GM12878 (cell line): Measurements from ENCODE around the gene HEYL. TPM values are rescaled to one million over a fixed set of nuclear protein-coding genes. Genes with fewer than 3 reads are reported as not detected.

Experiments
- ATAC-seq: fragments of 200-7000 bp; cut with Tn5 transposase; 3 replicates; pipeline ENCODE4 v1.9.1; 2020; ENCODE audit warnings: mild to moderate bottlenecking, moderate library complexity
- BruUV-seq: library from RNA; stranded (reverse); fragments of 400-500 nt; replicated peaks from 2 replicates; lab custom pipeline; 2021; lab: Mats Ljungman, UMichigan
- CTCF ChIA-PET: fragments of 300-600 bp; sonication (Branson Sonifier 250); formaldehyde crosslinking; extraction: SDS; loops from one replicate; lab custom pipeline; 2021; ENCODE audit warnings: inconsistent platforms; lab: Yijun Ruan, JAX
- POLR2A ChIA-PET: fragments of 350-600 bp; formaldehyde crosslinking; extraction: SDS; loops from one replicate; lab custom pipeline; 2021; ENCODE audit warnings: inconsistent platforms; lab: Charles Lee
- RAD21 ChIA-PET: fragments of 300-600 bp; sonication (Branson Sonifier 250); formaldehyde crosslinking; loops from one replicate; lab custom pipeline; 2023; ENCODE audit warnings: antibody characterized with exemption; ENCODE audit not compliant: unreplicated experiment; lab: Charles Lee
- SMC1A ChIA-PET: fragments of 300-600 bp; sonication (Branson Sonifier 250); formaldehyde crosslinking; loops from one replicate; lab custom pipeline; 2023; ENCODE audit not compliant: unreplicated experiment, uncharacterized antibody; lab: Charles Lee
- DNase-seq: peaks from one replicate; pipeline ENCODE4 v3.0.0-alpha.2; 2011; ENCODE audit warnings: low read depth, low spot score
- FAIRE-seq: peaks from 3 replicates; lab custom pipeline; 2011; peaks lifted over from hg19 to GRCh38; lab: Jason Lieb, UNC
- H2AFZ ChIP-seq: 2 replicates; pipeline ENCODE4 v1.6.0; 2011; ENCODE audit warnings: low read depth, low read length, control low read depth; ENCODE audit not compliant: control insufficient read depth
- H3K27ac ChIP-seq: 2 replicates; pipeline ENCODE4 v1.5.1; 2011; ENCODE audit warnings: control low read depth; ENCODE audit not compliant: control insufficient read depth, insufficient read depth
- H3K27me3 ChIP-seq, 2 experiments: replicated peaks in 1 of 2; 2 replicates each; pipeline versions ENCODE4 v1.6.0 to v1.6.1; 2011; ENCODE audit warnings: low read length in 1 of 2; ENCODE audit not compliant: control insufficient read depth in 2 of 2, insufficient read depth in 2 of 2
- H3K36me3 ChIP-seq, 2 experiments: 2 replicates each; pipeline ENCODE4 v1.5.1; 2011; ENCODE audit warnings: low read length in 1 of 2; ENCODE audit not compliant: control insufficient read depth in 2 of 2, insufficient read depth in 2 of 2
- H3K4me1 ChIP-seq: 2 replicates; pipeline ENCODE4 v1.6.1; 2011; ENCODE audit warnings: mild to moderate bottlenecking, low read length, moderate library complexity, mixed read lengths; ENCODE audit not compliant: control insufficient read depth, insufficient read depth
- H3K4me2 ChIP-seq: 2 replicates; pipeline ENCODE4 v1.6.0; 2011; ENCODE audit warnings: control low read depth; ENCODE audit not compliant: control insufficient read depth, insufficient read depth
- H3K4me3 ChIP-seq: fragments of 200-600 bp; sonication (generic); 2 replicates; pipeline ENCODE4 v1.5.1; 2016
- H3K79me2 ChIP-seq: 2 replicates; pipeline ENCODE4 v1.6.0; 2011; ENCODE audit warnings: low read length; ENCODE audit not compliant: control insufficient read depth, insufficient read depth
- H3K9ac ChIP-seq: 2 replicates; pipeline ENCODE4 v1.8.0; 2011; ENCODE audit warnings: low read length, control low read depth, mixed read lengths; ENCODE audit not compliant: control insufficient read depth, insufficient read depth
- H3K9me3 ChIP-seq: replicated peaks from 3 replicates; pipeline ENCODE4 v1.5.1; 2011; ENCODE audit warnings: mild to moderate bottlenecking, low read length; ENCODE audit not compliant: control insufficient read depth, insufficient read depth
- H4K20me1 ChIP-seq: 2 replicates; pipeline ENCODE4 v1.6.0; 2011; ENCODE audit not compliant: control insufficient read depth, insufficient read depth
- BHLHE40 ChIP-seq, 2 experiments: fragments of 450-650 bp in 1 of 2; IDR thresholded peaks; 2 replicates each; pipeline ENCODE4 v1.6.1; 2011 to 2017; ENCODE audit warnings: low read depth in 2 of 2, borderline replicate concordance in 1 of 2, improper control_type of control experiment in 1 of 2, low read length in 1 of 2, mild to moderate bottlenecking in 1 of 2
- BMI1 ChIP-seq: fragments of 450-650 bp; IDR thresholded peaks from 2 replicates; pipeline ENCODE4 v1.6.1; 2016; ENCODE audit warnings: mild to moderate bottlenecking, moderate library complexity, borderline replicate concordance
- CBX3 ChIP-seq: fragments of 200-600 bp; sonication (generic); IDR thresholded peaks from 2 replicates; pipeline ENCODE4 v1.6.1; 2016; ENCODE audit warnings: low read depth, borderline replicate concordance
- EGR1 ChIP-seq, 2 experiments: IDR thresholded peaks; 1 replicate in 1 of 2; 2 replicates in 1 of 2; pipeline ENCODE4 v1.6.1; 2011 to 2012; ENCODE audit warnings: low read depth in 2 of 2, low read length in 2 of 2, borderline replicate concordance in 1 of 2, mild to moderate bottlenecking in 1 of 2, moderate library complexity in 1 of 2
- GABPA ChIP-seq: IDR thresholded peaks from 2 replicates; pipeline ENCODE4 v1.6.1; 2014; ENCODE audit warnings: antibody characterized with exemption, low read depth, mild to moderate bottlenecking, inconsistent platforms
- HDAC2 ChIP-seq: fragments of 200-600 bp; sonication (generic); IDR thresholded peaks from 2 replicates; pipeline ENCODE4 v1.6.1; 2017
- HDGF ChIP-seq: fragments of 450-650 bp; IDR thresholded peaks from 2 replicates; pipeline ENCODE4 v1.6.1; 2016; ENCODE audit warnings: antibody characterized with exemption
- MAX ChIP-seq: IDR thresholded peaks from 2 replicates; pipeline ENCODE4 v1.6.1; 2012; ENCODE audit warnings: low read depth, low read length, improper control_type of control experiment
- NFYA ChIP-seq: IDR thresholded peaks from 2 replicates; pipeline ENCODE4 v1.6.1; 2011; ENCODE audit warnings: low read depth, mild to moderate bottlenecking, low read length, improper control_type of control experiment, borderline replicate concordance
- POLR2AphosphoS5 ChIP-seq: IDR thresholded peaks from 2 replicates; pipeline ENCODE4 v1.6.1; 2011; ENCODE audit warnings: mild to moderate bottlenecking, low read length, inconsistent platforms
- SMC3 ChIP-seq: IDR thresholded peaks from 2 replicates; pipeline ENCODE4 v1.6.1; 2011; ENCODE audit warnings: low read length, improper control_type of control experiment, borderline replicate concordance
- STAT3 ChIP-seq: IDR thresholded peaks from 2 replicates; pipeline ENCODE4 v1.6.1; 2011; ENCODE audit warnings: low read depth, low read length, improper control_type of control experiment
- ZNF274 ChIP-seq: IDR thresholded peaks from one replicate; pipeline ENCODE4 v1.8.0; 2011; ENCODE audit not compliant: insufficient read length, insufficient read depth
- WGBS: methylation state at CpG from one replicate; pipeline ENCODE4 v1.1.6; 2016; ENCODE audit warnings: low lambda C conversion rate; ENCODE audit not compliant: insufficient replicate concordance, insufficient coverage; ENCODE audit errors: missing lambda C conversion rate; 5-methylcytosine and 5-hydroxymethylcytosine counted together
- in situ Hi-C: fragments of 300-500 bp; cut with MboI; formaldehyde crosslinking; loops from 9 replicates; pipeline ENCODE4 v1.14.3; 2018; ENCODE audit warnings: mixed read lengths
- intact Hi-C: fragments of 100-400 bp; cut with micrococcal nuclease; formaldehyde crosslinking; loops from one replicate; pipeline ENCODE4 v1.14.2; 2022; ENCODE audit not compliant: unreplicated experiment
- polyA plus RNA-seq, 11 experiments: library from polyadenylated mRNA; depleted of rRNA in 4 of 11; unstranded in 6 of 11; stranded (reverse) in 5 of 11; fragments of >200 nt; fragmentation: Nextera tagmentation in 4 of 11; fragmentation: Illumina TruSeq in 1 of 11; extraction: Ambion mirVana in 4 of 11; extraction: Trizol in 1 of 11; gene quantifications; 1 replicate in 1 of 11; 2 replicates in 10 of 11; pipeline versions ENCODE4 v1.2.1 to v1.2.3, GENCODE V29; 2011 to 2016; ENCODE audit warnings: inconsistent platforms in 2 of 11, missing spikeins in 2 of 11, low read depth in 1 of 11
- total RNA-seq, 4 experiments: library from RNA; depleted of rRNA in 3 of 4; stranded (reverse); fragments of >200 nt in 3 of 4; fragmentation: Illumina TruSeq in 1 of 4; extraction: Trizol in 1 of 4; gene quantifications; 2 replicates each; pipeline versions ENCODE4 v1.2.1 to v1.2.3, GENCODE V29; 2013 to 2021

HEYL gene
- total and polyA plus RNA-seq, 10 of the 15 experiments (the other 5 are each of a cell fraction or from before 2014, with no cell fraction given): under 0.01 to 0.04 TPM; not detected in 8

GRCh38 chr1:39635871-39636210 is 3.6 kb downstream of the HEYL start:
- RAD21 ChIA-PET: no interaction called here
- intact Hi-C loops: no loop called here

GRCh38 chr1:39635205-39635870 is 4.1 kb downstream of the HEYL start:
- WGBS: 47% methylated on average over 12 of the region's 12 CpGs
- Histone ChIP-seq H3K4me3 (no peak overlapping the region), H3K27ac (no peak overlapping the region), H3K79me2 (no peaks in the 10 kb centered on the region), H4K20me1 (no peaks in the 10 kb centered on the region), H3K9ac (no peak overlapping the region), H3K36me3 (no peaks in the 10 kb centered on the region), H3K4me1 (peaks cover 3% of the 10 kb centered on the region; the same call in 1 of the 2 replicates), H3K4me2 (no peak overlapping the region), H3K9me3 (no peaks in the 10 kb centered on the region), H3K27me3 (peaks cover 2 to 20% of the 10 kb centered on the region in 2 experiments; a peak in 3 of 4 replicates), H2AFZ (no peak overlapping the region)
- no TSS peak for BruUV-seq
- ATAC-seq: no peak
- ChIA-PET RAD21 (no interaction called here), CTCF (interaction anchor here (1.4 to 1.7 kb wide), 2 partner anchors 23 to 29 kb away, joined by 3 to 7 read pairs; no protein-coding TSS in a partner anchor), POLR2A (interaction anchor here (0.6 kb wide), 1 partner anchor 522 kb away, joined by 3 read pairs; no protein-coding TSS in a partner anchor), SMC1A (interaction anchor here (1.1 to 1.4 kb wide), 2 partner anchors 16 to 29 kb away, joined by 3 to 4 read pairs; no protein-coding TSS in a partner anchor)
- in situ Hi-C loops (no loop called here), intact Hi-C loops (no loop called here)
- no peak for FAIRE-seq
- no peak for DNase-seq
- TF ChIP-seq HDAC2 (no peak), POLR2AphosphoS5 (no peak), SMC3 (no peak), HDGF (no peak), NFYA (no peak), BMI1 (no peak), CBX3 (no peak), BHLHE40 (IDR thresholded peaks at IDR 0.05; ENCODE audit: borderline replicate concordance in 1 of 2, low read depth in 2 of 2, low read length in 1 of 2) (no peak), EGR1 (IDR thresholded peaks at IDR 0.05; ENCODE audit: borderline replicate concordance in 1 of 2, low read depth in 2 of 2, low read length in 2 of 2) (no peak)

More at GRCh38 chr1:39635871-39636210, 3.6 kb downstream of the HEYL start:
- H3K79me2 ChIP-seq: no peaks in the 10 kb centered on the region
- H4K20me1 ChIP-seq: no peaks in the 10 kb centered on the region
- no peaks in the 10 kb centered on the region for H3K36me3 ChIP-seq
- BruUV-seq: no TSS peak
- no peak overlapping the region for H2AFZ ChIP-seq
- no peaks in the 10 kb centered on the region for H3K9me3 ChIP-seq
- POLR2A ChIA-PET: interaction anchor here (0.6 kb wide), 1 partner anchor 103 kb away, joined by 4 read pairs; no protein-coding TSS in a partner anchor
- H3K9ac ChIP-seq: no peak overlapping the region
- FAIRE-seq (no peak), DNase-seq (no peak), ATAC-seq (no peak)
- 0% methylated on average over 2 of the region's 2 CpGs for WGBS
- SMC1A ChIA-PET: interaction anchor here (1.4 kb wide), 1 partner anchor 30 kb away, joined by 4 read pairs; no protein-coding TSS in a partner anchor
- in situ Hi-C loops: no loop called here
- CTCF ChIA-PET: interaction anchor here (1.4 to 1.7 kb wide), 2 partner anchors 22 to 29 kb away, joined by 3 to 7 read pairs; no protein-coding TSS in a partner anchor
- H3K27ac ChIP-seq: no peak overlapping the region
- peaks cover 3% of the 10 kb centered on the region; the same call in 1 of the 2 replicates for H3K4me1 ChIP-seq
- H3K4me2 ChIP-seq: no peak overlapping the region
- peaks cover 2 to 20% of the 10 kb centered on the region in 2 experiments; a peak in 3 of 4 replicates for H3K27me3 ChIP-seq
- TF ChIP-seq STAT3 (no peak), GABPA (no peak), ZNF274 (no peak), MAX (no peak)
- no peak overlapping the region for H3K4me3 ChIP-seq
